GM12891 (cell line): ENCODE results near the gene BRD3OS.

Source experiments
- DNase-seq: peaks from one replicate; pipeline ENCODE4 v3.0.0; 2011; ENCODE audit warnings: low spot score; ENCODE audit not compliant: insufficient read length
- FAIRE-seq: peaks from 2 replicates; lab custom pipeline; 2011; peaks lifted over from hg19 to GRCh38; lab: Jason Lieb, UNC
- PAX5 ChIP-seq: IDR thresholded peaks from 2 replicates; pipeline ENCODE4 v1.6.1; 2011; ENCODE audit warnings: low read length, moderate library complexity, mild to moderate bottlenecking; ENCODE audit not compliant: insufficient read depth, severe bottlenecking
- POLR2A ChIP-seq: IDR thresholded peaks from 2 replicates; pipeline ENCODE4 v1.6.1; 2011; ENCODE audit warnings: low read depth, low read length, control low read depth
- POLR2AphosphoS5 ChIP-seq: IDR thresholded peaks from 2 replicates; pipeline ENCODE4 v1.6.1; 2011; ENCODE audit warnings: low read depth, low read length, control low read depth
- POU2F2 ChIP-seq: IDR thresholded peaks from 2 replicates; pipeline ENCODE4 v1.6.1; 2011; ENCODE audit warnings: low read depth, mild to moderate bottlenecking, control low read depth, low read length, moderate library complexity
- SPI1 ChIP-seq: IDR thresholded peaks from 2 replicates; pipeline ENCODE4 v1.6.1; 2011; ENCODE audit warnings: low read depth, low read length, control low read depth
- TAF1 ChIP-seq: IDR thresholded peaks from 2 replicates; pipeline ENCODE4 v1.6.1; 2011; ENCODE audit warnings: low read depth, low read length, control low read depth

Gene BRD3OS

DNA sequence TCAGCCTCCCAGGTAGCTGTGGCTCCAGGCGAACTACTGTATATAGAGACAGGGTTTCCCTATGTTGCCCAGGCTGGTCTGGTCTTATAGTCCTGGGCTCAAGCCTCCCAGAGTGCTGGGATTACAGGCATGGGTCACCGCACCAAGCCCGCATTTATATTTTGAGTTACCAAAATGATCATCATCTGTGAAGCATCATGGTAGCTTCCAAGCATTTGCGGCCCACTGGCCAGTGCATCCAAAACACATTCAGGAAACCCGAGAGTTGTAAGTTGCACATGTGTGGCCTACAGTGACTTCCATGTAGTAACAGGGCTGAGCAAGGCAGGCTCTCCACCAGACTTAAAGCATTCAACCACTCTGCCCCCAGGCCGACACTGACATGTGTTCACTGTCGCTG lies 2.3 kb downstream of the BRD3OS start:
- FAIRE-seq: no peak
- TF ChIP-seq PAX5: no peak
- TF ChIP-seq TAF1: no peak
- no peak for TF ChIP-seq POLR2AphosphoS5
- no peak for DNase-seq

DNA sequence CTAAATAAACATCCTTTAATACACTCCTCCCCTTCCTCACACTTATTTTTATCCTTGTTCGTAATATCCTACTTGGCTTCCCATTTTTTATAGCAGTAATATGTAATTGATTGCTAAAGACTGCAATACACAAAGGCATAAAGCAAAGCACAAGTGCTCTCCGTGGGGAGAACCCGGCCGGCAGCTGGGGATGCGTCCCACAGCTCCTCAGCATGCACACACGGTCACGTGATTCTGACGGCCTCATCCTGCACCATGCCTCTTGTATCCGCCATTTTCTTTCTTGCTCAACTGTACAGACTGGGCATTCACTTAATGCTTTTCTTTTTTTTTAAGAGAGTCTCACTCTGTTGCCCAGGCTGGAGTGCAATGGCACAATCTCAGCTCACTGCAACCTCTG lies 2.8 kb downstream of the BRD3OS start:
- no peak for FAIRE-seq
- DNase-seq: no peak
- TF ChIP-seq POLR2AphosphoS5 (no peak), POLR2A (no peak), POU2F2 (no peak), PAX5 (no peak), SPI1 (no peak), TAF1 (no peak)

DNA sequence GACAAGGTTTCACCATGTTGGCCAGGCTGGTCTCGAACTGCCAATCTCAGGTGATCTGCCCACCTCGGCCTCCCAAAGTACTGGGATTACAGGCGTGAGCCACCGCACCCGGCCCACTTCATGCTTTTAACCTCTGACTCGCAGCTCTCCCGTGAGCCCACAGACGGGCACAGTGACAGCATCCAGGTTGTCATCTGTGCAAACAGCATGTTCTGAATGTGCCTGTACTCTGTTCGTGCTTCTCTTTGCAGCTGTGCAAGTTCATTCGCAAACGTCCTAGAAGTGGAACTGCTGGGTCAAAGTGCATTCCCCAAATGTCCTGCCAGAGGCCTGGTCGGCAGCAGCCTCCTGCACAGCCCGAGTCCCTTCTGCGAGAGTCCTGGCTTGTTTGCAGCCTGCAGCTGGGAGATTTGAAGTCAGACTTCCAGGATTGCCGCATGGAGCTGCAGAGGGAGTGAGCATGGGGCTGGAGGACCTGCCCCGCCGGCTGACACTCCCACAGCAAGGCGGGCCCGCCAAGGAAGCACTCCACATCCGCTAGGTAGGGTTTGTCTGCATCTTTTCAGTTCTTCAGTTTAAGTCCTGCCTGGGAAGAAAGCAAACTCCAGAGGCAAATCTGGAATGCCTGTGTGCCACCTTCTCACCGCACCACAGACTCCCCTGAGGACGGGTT lies 3.4 kb downstream of the BRD3OS start:
- DNase-seq (no peak), FAIRE-seq (no peak)
- TF ChIP-seq POLR2A (no peak), PAX5 (no peak), POLR2AphosphoS5 (no peak), SPI1 (no peak), TAF1 (no peak), POU2F2 (no peak)

DNA sequence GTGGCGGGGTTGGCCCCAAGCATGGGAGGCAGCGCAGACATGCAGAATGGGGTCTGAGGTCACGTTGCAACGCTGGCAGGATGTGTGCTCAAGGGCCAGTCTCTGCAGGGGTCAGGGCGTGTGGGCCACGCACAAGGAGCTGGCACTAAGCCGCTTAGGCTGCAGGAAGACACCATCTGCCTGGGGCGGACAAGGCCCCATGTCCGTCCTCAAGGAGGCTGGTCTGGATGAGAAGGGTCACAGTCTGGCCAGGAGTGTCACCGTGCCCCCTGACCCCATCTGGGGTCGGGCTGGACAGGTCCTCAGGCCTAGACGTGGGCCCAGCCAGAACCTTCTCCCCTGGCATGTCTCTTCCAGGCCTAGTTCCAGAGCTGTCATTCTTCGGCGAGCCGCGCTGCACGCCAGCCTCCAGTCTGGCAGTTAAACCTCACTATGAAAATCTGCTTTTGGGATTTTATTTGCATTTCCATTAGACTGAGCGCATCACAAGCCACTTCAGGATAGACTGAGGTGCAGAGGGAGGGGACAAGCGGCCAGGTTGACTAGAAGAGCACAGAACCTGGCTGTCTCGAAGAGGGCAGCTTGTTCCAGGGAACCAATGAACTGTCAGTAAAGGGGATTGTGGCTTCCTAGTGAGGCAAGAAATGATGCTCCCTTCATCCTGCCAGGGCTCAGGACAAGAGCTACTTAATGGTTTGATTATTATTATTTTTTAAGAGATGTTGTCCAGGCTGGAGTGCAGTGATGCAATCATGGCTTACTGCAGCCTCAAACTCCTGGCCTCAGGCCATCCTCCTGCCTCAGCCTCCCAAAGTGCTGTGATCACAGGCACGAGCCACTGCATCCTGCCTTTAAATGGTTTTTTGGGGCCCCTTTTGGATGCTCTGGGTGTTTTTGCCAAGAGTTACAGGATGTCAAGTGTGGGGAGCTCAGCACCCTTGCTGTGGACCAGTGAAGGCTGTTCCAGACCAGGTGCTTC lies 4.3 kb downstream of the BRD3OS start:
- no peak for FAIRE-seq
- DNase-seq: no peak
- TF ChIP-seq SPI1: no peak

DNA sequence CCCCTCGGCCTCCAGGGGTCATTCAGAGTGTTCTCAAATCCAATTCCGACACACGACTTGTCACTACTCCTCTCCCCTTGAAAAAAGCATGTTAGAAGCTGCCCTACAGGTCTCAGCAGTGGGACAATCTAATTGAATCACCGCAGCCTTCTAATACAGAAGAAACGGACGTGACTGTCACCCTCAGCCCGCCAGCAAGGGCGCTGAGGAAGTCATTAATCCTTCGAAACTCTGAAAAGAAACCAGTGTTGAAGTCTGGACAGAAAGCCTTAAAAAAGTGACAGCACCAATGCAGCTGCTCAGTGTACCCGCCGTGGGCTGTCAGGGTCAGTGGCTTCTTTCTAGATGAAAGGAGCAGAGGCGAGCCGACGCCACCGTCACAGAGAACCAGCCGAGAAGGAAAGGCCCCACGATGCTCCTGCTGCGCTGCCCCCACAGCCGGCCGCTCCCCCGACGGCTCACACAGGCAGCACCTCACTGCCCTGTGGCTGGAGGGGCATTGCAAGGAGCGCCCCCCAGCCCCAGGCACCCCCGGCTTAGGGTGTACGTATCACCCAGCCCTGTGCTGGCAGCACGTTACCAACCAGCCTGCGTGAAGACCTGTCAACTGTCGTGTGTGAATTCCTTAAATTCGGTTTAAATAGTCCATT lies 5.7 kb downstream of the BRD3OS start:
- FAIRE-seq (no peak), DNase-seq (no peak)
- TF ChIP-seq TAF1 (no peak), POLR2AphosphoS5 (no peak), POLR2A (no peak), SPI1 (no peak), PAX5 (no peak), POU2F2 (no peak)

DNA sequence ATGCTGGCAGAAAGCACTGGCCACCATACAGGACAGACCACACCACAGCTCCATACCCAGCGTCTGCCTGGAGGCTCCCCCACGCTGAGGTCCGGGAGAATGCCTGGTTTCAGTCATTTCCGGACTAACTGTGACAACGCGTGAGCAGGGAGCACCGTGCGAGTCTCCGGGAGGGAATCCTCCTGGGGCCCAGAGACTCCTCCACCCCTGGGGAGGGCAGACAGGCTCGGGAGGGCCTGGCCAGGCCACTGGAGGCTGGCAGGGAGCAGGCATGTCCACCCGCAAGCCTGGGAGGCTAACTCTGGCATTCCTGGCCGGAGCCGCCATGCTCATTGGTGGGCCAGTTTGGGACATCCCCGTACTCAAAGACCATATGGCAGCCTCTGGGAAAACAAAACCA lies 6.5 kb downstream of the BRD3OS start:
- no peak for TF ChIP-seq PAX5
- TF ChIP-seq POLR2AphosphoS5: no peak
- no peak for TF ChIP-seq TAF1
- FAIRE-seq (no peak), DNase-seq (no peak)

DNA sequence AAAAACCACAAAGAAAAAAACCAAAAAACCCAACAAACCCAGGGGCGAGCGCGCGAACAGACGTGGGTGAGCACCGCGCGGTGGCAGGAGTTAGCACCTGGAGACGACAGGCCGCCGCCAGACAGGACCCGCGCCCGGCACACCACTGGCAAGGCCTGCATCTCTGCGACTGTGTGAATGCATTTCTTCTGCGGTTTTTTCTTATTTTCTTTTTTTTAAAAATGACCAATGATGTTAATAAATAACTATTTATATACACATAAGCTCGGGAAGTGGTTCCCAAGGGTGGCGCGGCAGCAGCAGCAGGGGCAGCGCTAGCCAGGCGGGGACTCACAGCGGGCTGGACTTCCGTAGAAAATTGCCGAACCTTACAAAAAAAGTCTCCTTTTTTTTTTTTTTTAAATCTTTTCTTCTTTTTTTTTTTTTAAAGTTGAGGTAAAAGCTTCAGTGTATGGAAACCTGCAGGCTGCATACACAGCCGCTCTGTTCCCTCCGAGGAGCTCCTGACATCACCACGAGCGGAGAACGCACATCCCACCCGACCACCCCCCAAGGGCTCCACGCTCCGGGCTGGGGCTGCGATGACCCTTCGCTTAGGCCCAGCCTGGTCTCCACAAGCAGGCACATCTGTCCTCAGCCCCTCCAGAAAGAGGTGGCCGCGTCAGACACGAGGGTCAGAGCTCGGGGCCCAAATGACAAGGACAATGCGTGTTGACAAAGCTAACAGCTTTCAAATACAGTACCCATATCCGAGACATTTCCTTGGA lies 7.4 kb downstream of the BRD3OS start:
- DNase-seq: no peak
- FAIRE-seq: no peak
- no peak for TF ChIP-seq POLR2AphosphoS5
- TF ChIP-seq PAX5: no peak

DNA sequence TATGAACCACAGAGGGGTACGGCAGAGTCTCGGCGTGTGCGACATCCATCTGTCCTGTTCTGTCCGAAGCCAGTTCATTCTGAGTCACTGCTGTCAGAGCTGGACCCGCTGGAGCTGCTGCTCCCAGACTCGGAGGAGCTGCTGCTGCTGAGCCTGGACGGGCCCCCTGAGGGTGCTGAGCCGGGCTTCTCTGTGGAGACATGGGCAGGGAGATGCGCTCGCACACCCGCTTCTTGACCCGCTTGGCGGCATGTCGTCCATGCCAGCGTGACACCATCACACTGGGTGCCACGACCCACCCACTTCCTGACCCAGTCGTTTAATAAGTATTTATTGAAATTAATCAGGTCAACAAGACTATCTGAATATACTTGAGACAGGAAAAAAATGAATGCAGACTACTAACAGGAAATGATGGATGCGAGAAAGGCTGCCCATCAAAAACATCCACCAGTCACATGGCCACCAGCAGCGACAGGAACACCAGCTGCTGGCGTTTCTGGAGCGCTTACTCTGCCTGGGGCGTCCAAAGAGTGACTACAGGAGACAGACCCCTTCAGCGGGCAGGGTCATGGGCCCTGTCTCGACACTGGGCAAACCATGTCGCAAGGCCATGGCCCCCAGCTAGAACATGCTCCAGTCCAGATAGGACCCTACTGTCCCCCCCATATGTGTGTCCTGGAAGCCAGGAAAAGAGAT lies 8.4 kb downstream of the BRD3OS start:
- TF ChIP-seq POLR2AphosphoS5: no peak
- TF ChIP-seq TAF1: no peak
- no peak for TF ChIP-seq POU2F2
- TF ChIP-seq POLR2A: no peak
- no peak for TF ChIP-seq SPI1
- TF ChIP-seq PAX5: no peak
- no peak for FAIRE-seq
- no peak for DNase-seq
